ENCODE data around the gene VMP1. TPM values are rescaled to one million over a fixed set of nuclear protein-coding genes. Genes with fewer than 3 reads are reported as not detected.

The VMP1 gene
- total and polyA plus RNA-seq, 2 of the 13 experiments (the other 11 are each of a cell fraction or from before 2014, with no cell fraction given): 186 to 271 TPM

DNA sequence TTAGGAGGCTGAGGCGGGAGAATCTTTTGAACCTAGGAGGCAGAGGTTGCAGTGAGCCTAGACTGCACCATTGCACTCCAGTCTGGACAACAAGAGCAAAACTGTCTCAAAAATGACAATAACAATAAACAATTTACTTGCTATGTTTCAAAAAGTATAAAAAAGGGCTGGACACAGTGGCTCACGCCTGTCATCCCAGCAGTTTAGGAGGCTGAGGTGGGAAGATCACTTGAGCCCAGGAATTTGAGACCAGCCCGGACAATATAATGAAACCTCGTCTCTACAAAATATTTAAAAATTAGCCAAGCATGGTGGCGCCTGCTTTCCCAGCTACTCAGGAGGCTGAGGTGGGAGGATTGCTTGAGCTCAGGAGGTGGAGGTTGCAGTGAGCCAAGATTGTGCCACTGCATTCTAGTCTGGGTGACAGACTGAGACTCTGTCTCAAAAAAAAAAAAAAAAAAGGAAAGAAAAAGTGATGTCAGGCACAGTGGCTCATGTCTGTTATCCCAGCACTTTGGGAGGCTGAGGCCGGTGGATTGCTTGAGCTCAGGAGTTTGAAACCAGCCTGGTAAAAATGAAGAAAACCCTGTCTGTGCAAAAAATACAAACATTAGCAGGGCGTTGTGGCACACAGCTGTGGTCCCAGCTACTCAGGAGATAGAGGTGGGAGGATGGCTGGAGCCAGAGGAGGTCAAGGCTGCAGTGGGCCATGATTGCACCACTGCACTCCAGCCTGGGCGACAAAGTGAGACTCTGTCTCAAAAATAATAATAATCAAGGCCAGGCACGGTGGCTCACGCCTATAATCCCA is 146.7 kb downstream of the VMP1 start (continued):
- peak; percentile 74 for TF ChIP-seq SMAD3 (CRISPR knock-in tag; IDR thresholded peaks at IDR 0.05)
- 0 out of 2 replicates have a peak, but pooled peaks have one; percentile 17 for TF ChIP-seq PITX1 (CRISPR knock-in tag; IDR thresholded peaks at IDR 0.05)
- TF ChIP-seq, protein P1, sequence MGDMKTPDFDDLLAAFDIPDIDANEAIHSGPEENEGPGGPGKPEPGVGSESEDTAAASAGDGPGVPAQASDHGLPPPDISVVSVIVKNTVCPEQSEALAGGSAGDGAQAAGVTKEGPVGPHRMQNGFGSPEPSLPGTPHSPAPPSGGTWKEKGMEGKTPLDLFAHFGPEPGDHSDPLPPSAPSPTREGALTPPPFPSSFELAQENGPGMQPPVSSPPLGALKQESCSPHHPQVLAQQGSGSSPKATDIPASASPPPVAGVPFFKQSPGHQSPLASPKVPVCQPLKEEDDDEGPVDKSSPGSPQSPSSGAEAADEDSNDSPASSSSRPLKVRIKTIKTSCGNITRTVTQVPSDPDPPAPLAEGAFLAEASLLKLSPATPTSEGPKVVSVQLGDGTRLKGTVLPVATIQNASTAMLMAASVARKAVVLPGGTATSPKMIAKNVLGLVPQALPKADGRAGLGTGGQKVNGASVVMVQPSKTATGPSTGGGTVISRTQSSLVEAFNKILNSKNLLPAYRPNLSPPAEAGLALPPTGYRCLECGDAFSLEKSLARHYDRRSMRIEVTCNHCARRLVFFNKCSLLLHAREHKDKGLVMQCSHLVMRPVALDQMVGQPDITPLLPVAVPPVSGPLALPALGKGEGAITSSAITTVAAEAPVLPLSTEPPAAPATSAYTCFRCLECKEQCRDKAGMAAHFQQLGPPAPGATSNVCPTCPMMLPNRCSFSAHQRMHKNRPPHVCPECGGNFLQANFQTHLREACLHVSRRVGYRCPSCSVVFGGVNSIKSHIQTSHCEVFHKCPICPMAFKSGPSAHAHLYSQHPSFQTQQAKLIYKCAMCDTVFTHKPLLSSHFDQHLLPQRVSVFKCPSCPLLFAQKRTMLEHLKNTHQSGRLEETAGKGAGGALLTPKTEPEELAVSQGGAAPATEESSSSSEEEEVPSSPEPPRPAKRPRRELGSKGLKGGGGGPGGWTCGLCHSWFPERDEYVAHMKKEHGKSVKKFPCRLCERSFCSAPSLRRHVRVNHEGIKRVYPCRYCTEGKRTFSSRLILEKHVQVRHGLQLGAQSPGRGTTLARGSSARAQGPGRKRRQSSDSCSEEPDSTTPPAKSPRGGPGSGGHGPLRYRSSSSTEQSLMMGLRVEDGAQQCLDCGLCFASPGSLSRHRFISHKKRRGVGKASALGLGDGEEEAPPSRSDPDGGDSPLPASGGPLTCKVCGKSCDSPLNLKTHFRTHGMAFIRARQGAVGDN (CRISPR knock-in tag; IDR thresholded peaks at IDR 0.05): peak; percentile 42; the same call in 1 of the 2 replicates
- peak; percentile 96 for TF ChIP-seq RXRA (CRISPR knock-in tag; IDR thresholded peaks at IDR 0.05)
- 0 out of 2 replicates have a peak, but pooled peaks have one; percentile 55 for TF ChIP-seq KLF6 (CRISPR knock-in tag; IDR thresholded peaks at IDR 0.05)
- peak; percentile 29; the same call in 1 of the 2 replicates for TF ChIP-seq DPF2 (CRISPR knock-in tag; IDR thresholded peaks at IDR 0.05; ENCODE audit: borderline replicate concordance, low read depth)
- 0 out of 2 replicates have a peak, but pooled peaks have one; percentile 18 for TF ChIP-seq ELF4 (CRISPR knock-in tag; IDR thresholded peaks at IDR 0.05; ENCODE audit: borderline replicate concordance)
- TF ChIP-seq, protein P2, sequence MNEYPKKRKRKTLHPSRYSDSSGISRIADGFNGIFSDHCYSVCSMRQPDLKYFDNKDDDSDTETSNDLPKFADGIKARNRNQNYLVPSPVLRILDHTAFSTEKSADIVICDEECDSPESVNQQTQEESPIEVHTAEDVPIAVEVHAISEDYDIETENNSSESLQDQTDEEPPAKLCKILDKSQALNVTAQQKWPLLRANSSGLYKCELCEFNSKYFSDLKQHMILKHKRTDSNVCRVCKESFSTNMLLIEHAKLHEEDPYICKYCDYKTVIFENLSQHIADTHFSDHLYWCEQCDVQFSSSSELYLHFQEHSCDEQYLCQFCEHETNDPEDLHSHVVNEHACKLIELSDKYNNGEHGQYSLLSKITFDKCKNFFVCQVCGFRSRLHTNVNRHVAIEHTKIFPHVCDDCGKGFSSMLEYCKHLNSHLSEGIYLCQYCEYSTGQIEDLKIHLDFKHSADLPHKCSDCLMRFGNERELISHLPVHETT (CRISPR knock-in tag; conservative IDR thresholded peaks at IDR 0.05): 0 out of 2 replicates have a peak, but pooled peaks have one; percentile 21
- TF ChIP-seq CEBPB (IDR thresholded peaks at IDR 0.05; ENCODE audit: borderline replicate concordance, low read depth, low read length): peak; percentile 86
- peak; percentile 82 to 91 for TF ChIP-seq NR2F1 (CRISPR knock-in tag; IDR thresholded peaks at IDR 0.05)
- TF ChIP-seq, protein P3, sequence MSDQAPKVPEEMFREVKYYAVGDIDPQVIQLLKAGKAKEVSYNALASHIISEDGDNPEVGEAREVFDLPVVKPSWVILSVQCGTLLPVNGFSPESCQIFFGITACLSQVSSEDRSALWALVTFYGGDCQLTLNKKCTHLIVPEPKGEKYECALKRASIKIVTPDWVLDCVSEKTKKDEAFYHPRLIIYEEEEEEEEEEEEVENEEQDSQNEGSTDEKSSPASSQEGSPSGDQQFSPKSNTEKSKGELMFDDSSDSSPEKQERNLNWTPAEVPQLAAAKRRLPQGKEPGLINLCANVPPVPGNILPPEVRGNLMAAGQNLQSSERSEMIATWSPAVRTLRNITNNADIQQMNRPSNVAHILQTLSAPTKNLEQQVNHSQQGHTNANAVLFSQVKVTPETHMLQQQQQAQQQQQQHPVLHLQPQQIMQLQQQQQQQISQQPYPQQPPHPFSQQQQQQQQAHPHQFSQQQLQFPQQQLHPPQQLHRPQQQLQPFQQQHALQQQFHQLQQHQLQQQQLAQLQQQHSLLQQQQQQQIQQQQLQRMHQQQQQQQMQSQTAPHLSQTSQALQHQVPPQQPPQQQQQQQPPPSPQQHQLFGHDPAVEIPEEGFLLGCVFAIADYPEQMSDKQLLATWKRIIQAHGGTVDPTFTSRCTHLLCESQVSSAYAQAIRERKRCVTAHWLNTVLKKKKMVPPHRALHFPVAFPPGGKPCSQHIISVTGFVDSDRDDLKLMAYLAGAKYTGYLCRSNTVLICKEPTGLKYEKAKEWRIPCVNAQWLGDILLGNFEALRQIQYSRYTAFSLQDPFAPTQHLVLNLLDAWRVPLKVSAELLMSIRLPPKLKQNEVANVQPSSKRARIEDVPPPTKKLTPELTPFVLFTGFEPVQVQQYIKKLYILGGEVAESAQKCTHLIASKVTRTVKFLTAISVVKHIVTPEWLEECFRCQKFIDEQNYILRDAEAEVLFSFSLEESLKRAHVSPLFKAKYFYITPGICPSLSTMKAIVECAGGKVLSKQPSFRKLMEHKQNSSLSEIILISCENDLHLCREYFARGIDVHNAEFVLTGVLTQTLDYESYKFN (CRISPR knock-in tag; conservative IDR thresholded peaks at IDR 0.05): peak; percentile 77
- TF ChIP-seq CC2D1A (CRISPR knock-in tag; IDR thresholded peaks at IDR 0.05): 0 out of 2 replicates have a peak, but pooled peaks have one; percentile 35
- TF ChIP-seq, protein P4, sequence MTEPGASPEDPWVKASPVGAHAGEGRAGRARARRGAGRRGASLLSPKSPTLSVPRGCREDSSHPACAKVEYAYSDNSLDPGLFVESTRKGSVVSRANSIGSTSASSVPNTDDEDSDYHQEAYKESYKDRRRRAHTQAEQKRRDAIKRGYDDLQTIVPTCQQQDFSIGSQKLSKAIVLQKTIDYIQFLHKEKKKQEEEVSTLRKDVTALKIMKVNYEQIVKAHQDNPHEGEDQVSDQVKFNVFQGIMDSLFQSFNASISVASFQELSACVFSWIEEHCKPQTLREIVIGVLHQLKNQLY (CRISPR knock-in tag; IDR thresholded peaks at IDR 0.05): 0 out of 2 replicates have a peak, but pooled peaks have one; percentile 53
- TF ChIP-seq ELF3 (CRISPR knock-in tag; IDR thresholded peaks at IDR 0.05): peak; percentile 53
- peak; percentile 16; the same call in 1 of the 2 replicates for TF ChIP-seq KLF11 (CRISPR knock-in tag; IDR thresholded peaks at IDR 0.05)
- TF ChIP-seq SNAI1 (CRISPR knock-in tag; IDR thresholded peaks at IDR 0.05; ENCODE audit: borderline replicate concordance): 0 out of 2 replicates have a peak, but pooled peaks have one; percentile 40
- 0 out of 2 replicates have a peak, but pooled peaks have one; percentile 33 for TF ChIP-seq POLR2G (IDR thresholded peaks at IDR 0.05; ENCODE audit: low read depth, low read length)
- TF ChIP-seq ZNF772 (CRISPR knock-in tag; IDR thresholded peaks at IDR 0.05): peak; percentile 59; the same call in 1 of the 2 replicates
- peak; percentile 75 for TF ChIP-seq JUND (CRISPR knock-in tag; IDR thresholded peaks at IDR 0.05)
